Left kidney (tissue), 8 donors: ENCODE data around the gene LYPD6B. TPM values are rescaled to one million over a fixed set of nuclear protein-coding genes. Genes with fewer than 3 reads are reported as not detected.

Experiments used
- DNase-seq: peaks from one replicate; pipeline ENCODE4 v3.0.0-alpha.2; 2013
- long read RNA-seq, 8 donors: transcript quantifications; one replicate each; lab custom pipeline, GENCODE V29; 2026
- polyA plus RNA-seq: library from polyadenylated mRNA; unstranded; fragments of 120-200 nt; gene quantifications from one replicate; pipeline ENCODE4 v1.2.1, GENCODE V29; 2013; ENCODE audit not compliant: insufficient read length

LYPD6B gene
- 37.2 TPM for polyA plus RNA-seq
- long read RNA-seq, donor 1, partial matches to known transcripts, result 0 of 2 reads
- long read RNA-seq, donor 1, other reads (novel, unspliced or antisense), result 0 of 2 reads
- long read RNA-seq, donor 2, partial matches to known transcripts, result 0 of 6 reads
- long read RNA-seq, donor 2, other reads (novel, unspliced or antisense), result 0 of 6 reads
- long read RNA-seq, donor 3, partial matches to known transcripts, result 12 of 14 reads
- long read RNA-seq, donor 3, other reads (novel, unspliced or antisense), result 0 of 14 reads
- long read RNA-seq, donor 4, partial matches to known transcripts, result 0 of 1 reads
- long read RNA-seq, donor 4, other reads (novel, unspliced or antisense), result 0 of 1 reads
- long read RNA-seq, donor 5, transcript LYPD6B-204 (6 exons, 1,248 nt), result major isoform, 7 of 25 reads
- long read RNA-seq, donor 5, partial matches to known transcripts, result 17 of 25 reads
- long read RNA-seq, donor 5, other reads (novel, unspliced or antisense), result 0 of 25 reads
- long read RNA-seq, donor 6, partial matches to known transcripts, result 0 of 3 reads
- long read RNA-seq, donor 6, other reads (novel, unspliced or antisense), result 0 of 3 reads
- long read RNA-seq, donor 7, transcript LYPD6B-204 (6 exons, 1,248 nt), result major isoform, 7 of 7 reads
- long read RNA-seq, donor 7, partial matches to known transcripts, result 0 of 7 reads
- long read RNA-seq, donor 7, other reads (novel, unspliced or antisense), result 0 of 7 reads
- long read RNA-seq, donor 8, partial matches to known transcripts, result 0 of 2 reads
- long read RNA-seq, donor 8, other reads (novel, unspliced or antisense), result 0 of 2 reads

DNA sequence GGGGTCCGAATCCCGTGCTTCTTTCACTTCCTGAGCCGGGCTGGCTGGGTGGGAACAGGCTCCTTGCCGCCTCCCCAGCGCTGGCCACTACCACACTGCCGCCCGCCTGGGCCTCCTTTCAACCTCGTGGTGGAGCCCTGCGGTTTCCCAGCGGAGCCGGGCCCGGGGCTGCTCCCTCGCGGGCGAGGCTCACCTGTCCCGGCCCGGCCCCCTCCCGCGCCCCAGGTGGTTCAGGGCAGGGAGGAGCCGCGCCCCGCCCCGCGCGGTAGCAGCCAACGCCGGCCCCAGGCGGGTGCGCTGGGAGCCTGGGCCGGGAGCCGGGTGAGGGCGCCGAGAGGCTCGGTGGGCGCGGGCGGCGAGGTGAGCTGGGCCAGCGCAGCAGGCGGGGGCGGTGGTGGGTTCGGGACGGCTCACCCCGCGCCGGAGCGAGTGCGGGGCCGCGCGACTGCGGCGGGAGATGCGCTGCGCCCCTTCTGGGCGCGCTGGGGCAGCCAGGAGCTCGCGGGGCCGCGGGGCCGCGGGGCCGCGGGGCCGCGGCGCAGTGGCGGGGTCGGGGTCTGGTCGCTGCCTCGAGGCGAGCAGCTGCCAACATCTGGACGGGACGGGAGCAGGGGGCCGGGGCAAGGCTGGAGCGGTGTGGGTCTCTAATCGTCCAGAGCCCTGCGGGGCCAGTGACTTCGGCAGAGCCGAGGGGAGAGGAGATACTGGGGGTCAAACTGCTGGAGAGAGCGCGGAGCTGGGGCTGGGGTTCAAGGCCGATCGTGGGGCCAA is at the start of gene LYPD6B:
Gene LYPD6B, plus strand, starts transcription at position 258 of the 771 bp plus-strand sequence. CDS start 92,250 bp downstream, outside the sequence.
- peak; percentile 31 for DNase-seq

DNA sequence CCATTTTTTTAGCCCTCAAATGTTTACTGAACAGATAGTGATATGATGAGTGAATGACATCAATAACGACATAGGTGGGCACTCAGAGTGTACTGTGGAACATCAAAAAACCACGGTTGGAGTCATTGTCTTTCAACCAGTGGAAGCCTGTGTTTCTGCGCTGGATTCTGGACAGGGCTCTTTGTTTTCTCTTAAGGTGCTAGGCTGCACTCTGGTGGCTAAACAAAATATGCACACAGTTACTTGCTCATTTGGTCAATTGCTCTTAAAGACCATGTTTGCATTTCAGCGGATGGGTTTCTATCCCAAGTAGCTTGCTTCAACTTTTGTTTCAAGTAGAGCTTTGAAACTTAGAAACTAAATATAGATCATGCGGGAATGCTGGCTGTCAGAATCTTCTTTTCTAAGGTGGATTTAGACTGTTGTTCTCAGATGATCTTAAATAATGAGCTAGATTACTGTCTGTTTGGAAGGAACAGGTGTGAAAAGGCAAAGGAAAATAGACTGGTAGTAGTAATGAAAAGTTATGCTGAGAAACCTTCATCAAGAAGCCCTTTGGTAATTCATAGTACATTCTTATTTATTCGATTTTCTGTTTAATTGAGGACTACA is 48.5 kb upstream of the LYPD6B start:
- DNase-seq, result peak; percentile 82

- no peak for DNase-seq
These were observed 47.5 kb upstream of the LYPD6B start for GRCh38 chr2:148990968-148991367.

GRCh38 chr2:148992448-148992847 is 46.1 kb upstream of the LYPD6B start:
- no peak for DNase-seq

GRCh38 chr2:148993351-148993750 is 45.1 kb upstream of the LYPD6B start:
- no peak for DNase-seq

- DNase-seq, result no peak
These were observed 44.2 kb upstream of the LYPD6B start for GRCh38 chr2:148994341-148994740.

DNA sequence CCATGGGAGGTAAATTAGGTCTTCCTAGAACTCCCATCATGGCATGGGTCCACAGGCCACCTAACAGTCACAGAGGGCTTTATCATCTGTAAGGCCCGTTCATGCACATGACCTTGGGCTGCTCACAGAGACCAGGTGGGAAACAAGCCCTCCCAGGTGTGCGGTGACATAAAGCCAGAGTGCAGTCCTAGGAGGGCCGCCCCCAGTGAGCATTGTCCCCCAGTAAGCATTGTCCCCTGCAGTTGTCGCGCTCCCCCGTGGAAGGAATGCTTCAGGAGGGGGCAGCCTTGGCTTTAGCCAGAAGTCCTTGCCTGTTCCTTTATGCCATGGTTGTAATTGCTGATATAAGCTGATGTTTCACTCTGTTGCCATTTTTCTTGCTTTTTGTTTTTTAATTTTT is 41.7 kb upstream of the LYPD6B start:
- no peak for DNase-seq

DNA sequence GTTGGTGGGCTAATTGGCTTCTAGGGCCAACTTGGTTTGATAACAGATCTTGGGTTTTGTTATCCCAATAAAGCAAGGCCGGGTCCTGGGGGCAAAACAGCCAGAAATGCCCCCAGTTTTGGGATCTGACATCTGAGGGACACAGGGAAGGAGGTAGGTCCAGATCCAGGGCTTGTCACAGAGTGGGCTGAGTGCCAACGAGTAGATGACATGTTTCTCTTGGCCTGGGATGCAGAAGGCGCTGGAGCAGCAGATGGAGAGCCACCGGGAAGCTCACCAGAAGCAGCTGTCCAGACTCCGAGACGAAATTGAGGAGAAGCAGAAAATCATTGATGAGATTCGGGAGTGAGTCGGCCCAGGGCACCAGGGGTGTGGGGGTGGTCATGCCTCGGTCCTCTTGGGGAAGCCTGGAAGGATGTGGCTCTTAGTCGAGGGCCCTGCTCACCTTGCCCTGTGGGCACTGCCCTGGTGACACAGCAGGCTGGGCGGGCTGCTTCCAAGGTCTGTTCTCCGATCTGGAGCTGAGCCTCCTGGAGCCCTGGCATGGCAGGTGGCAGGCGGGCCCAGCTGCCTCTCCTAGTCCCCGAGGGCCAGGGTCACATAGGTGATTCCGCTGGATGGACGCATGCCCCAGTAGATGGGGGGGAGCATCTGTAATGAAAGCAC is 40.2 kb upstream of the LYPD6B start:
- no peak for DNase-seq

DNA sequence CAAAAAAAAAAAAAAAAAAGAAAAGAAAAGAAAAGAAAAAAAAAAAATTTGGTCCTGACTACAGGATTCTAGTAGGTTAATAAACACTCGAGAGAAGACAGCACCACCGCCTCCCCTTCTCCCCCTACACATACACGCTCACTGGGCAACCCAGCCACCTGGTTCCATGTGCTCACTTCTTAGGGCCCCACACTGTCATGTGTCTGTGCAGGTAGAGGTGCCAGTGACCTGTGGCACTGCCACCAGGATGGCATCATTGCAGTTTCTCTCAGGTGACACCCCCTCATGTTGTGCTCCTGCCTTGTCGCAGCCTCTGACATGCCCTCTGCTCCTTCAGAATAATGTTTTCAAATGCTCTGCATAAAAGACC is 39.7 kb upstream of the LYPD6B start:
- DNase-seq, result no peak

DNA sequence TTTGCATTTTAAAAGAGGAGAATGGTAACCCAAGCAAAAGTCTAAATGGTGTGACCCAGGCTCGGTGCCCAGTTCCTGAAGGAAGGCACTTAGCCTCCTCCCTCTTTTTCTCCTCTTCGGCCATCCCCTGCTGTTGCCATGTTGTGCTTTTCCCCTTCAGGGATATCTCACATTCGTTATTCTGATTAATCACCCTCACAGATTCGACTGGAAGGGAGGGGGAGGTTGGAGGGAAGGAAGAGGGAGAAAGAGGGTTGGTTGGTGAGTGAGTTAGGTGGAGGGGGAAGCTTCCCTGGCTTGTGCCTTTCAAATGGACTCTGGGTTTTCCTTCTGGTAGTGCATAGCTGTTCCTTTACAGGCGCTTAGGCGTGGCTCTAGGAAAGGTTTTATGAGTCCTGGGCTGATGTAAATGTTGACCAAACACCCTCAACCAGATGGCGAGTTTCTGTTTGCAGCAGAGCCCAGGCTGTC is 39.0 kb upstream of the LYPD6B start:
- DNase-seq, result no peak

DNA sequence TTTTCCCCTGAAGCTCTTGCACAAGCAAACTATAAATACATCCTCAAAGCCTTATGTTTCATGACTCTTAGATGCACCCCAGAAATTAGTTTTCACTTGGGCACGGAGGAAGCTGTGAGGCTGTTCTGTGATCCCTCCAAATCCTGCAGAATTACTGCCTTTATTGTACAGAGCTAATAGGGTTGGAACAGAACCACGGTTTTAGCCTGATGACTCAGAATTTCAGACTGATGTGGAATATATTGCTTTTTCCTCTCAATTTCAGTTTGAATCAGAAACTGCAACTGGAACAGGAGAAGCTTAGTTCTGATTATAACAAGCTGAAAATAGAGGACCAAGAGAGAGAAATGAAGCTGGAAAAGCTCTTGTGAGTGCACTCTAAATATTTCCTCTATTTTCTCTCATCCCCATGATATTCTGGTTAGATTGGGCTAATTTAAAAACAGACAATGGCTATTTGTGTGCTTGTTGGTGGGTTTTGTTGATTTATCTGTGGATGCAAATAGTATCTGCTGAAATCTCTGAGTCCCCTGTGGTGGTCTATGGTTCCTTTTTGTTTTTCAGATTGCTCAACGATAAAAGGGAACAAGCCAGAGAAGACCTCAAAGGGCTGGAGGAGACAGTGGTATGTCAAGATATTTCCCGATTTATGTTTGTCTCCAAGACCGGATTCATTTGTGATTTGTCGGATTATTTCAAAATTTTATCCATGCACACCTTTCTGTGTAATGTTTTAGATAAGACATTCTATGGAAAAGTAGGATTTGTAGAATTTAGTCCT is 38.2 kb upstream of the LYPD6B start:
- no peak for DNase-seq

GRCh38 chr2:149001496-149001895 is 37.0 kb upstream of the LYPD6B start:
- DNase-seq, result no peak

GRCh38 chr2:149002378-149002890 is 36.1 kb upstream of the LYPD6B start:
- DNase-seq, result no peak

DNA sequence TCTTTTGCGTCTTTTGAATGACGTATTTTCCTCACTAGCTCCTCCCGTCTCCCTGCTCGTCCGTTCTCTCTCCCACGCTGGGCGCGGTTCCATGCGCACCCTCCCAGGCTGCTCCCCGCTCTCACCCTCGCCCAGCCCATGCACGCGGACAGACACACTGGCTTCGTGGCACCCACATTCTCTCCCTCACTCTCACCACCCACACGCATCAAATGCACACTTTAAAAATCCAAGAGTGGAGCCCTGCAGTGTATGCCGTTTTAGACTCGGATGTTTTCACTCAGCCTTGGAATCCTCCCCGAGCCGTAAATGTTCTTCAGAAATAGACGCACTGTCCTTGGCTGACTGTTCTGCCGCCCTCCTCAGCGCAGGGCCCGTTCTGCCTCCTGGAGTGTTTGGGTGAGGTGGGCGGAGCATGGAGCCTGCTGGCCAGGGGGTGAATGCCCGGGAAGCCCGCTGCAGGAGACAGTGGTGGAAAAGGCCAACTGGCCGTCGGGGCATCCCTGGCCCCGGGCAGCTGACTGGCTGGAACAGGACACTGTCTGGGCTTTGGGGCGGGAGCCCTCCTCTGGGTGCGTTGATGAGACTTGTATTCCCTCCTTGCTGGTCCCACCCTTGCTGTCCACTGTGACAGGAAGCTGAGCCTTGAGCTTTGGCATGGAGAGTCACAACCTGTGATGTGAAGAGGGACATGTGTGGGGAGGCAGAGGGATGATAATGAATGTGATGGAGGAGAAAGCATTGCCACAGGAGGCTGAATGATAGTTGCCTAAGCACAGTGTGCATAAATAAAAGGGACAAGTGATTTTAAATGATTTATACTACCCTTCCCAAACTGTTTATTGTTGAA is 35.4 kb upstream of the LYPD6B start:
- DNase-seq, result no peak

GRCh38 chr2:149004836-149005235 is 33.7 kb upstream of the LYPD6B start:
- DNase-seq, result no peak

GRCh38 chr2:149005471-149006077 is 32.9 kb upstream of the LYPD6B start:
- DNase-seq, result no peak

DNA sequence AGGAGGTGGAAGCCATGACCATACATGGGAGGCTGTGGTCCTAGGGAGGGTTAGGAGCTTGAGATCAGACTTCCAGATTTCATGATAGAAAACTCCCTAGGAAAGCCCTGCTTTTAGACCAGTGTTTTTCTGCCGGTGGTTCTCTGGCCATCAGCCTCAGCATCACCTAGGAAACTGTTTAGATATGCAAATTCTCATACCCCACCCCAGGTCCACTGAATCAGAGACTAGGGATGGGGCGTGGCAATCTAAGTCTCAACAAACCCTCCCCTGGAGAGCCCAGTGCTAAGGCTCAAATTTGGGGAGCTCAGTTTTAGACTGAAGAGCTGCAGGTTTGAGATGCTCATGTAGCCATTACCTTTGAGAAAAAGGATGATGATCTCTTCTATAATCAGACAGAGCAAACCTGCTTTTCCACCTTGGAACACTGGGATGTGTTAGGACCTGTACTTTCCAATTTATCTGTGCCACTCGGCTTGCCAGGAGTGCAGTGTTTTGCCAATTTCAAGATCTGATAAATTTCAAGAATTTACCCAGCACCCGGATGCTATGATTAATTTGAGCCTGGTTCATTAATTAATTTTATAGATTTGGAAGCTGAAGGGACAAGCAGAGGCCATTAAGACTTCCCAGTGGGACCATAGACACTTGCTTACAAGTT is 31.5 kb upstream of the LYPD6B start:
- no peak for DNase-seq

DNA sequence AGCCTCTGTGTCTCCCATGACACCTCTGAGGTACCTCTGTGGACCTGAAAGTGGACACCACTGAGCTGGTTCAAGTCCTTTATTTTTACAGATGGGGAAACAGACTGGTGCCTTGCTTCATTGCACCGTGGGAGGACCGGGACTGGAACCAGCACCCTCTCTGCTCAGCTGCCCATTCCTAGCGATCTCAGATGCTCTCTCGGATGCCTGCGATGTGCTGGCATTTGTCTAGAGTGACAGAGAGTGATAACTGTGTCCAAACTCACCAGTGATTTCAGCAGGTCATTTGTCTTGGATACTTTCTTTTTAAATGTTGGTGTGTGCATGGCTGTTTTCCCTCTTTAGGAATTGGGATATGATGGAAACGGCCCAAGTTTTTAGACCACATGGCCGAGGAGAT is 30.1 kb upstream of the LYPD6B start:
- no peak for DNase-seq
